HepG2 (cell line): Measurements from ENCODE around the gene IRF1. TPM values are rescaled to one million over a fixed set of nuclear protein-coding genes. Genes with fewer than 3 reads are reported as not detected.

Source experiments
- DR1 ChIP-seq: sonication (generic); formaldehyde crosslinking; IDR thresholded peaks from 2 replicates; pipeline ENCODE4 v1.8.0; 2021; ENCODE audit warnings: mild to moderate bottlenecking, missing genetic modification reagents, inconsistent platforms
- HNF1A ChIP-seq, 2 experiments: sonication (generic) in 1 of 2; formaldehyde crosslinking in 1 of 2; IDR thresholded peaks; 2 replicates each; pipeline versions ENCODE4 v1.4.0 to v1.6.1; 2016 to 2020; ENCODE audit warnings: borderline replicate concordance in 1 of 2, low read depth in 1 of 2, mild to moderate bottlenecking in 1 of 2, missing genetic modification reagents in 1 of 2
- NR2F2 ChIP-seq: IDR thresholded peaks from 2 replicates; pipeline ENCODE4 v1.6.1; 2012; ENCODE audit warnings: low read depth, inconsistent platforms, borderline replicate concordance
- PLRG1 ChIP-seq: fragments of 450-650 bp; conservative IDR thresholded peaks from 2 replicates; pipeline ENCODE4 v1.6.1; 2016
- THAP7 ChIP-seq: sonication (generic); formaldehyde crosslinking; IDR thresholded peaks from 2 replicates; pipeline ENCODE4 v1.8.1; 2023; ENCODE audit warnings: mild to moderate bottlenecking, missing genetic modification reagents
- ZFP1 ChIP-seq: IDR thresholded peaks from 2 replicates; pipeline ENCODE4 v1.6.1; 2016
- ZNF282 ChIP-seq: fragments of 450-650 bp; IDR thresholded peaks from 2 replicates; pipeline ENCODE4 v1.6.1; 2018; ENCODE audit not compliant: partially characterized antibody
- ZNF337 ChIP-seq: sonication (generic); formaldehyde crosslinking; IDR thresholded peaks from 2 replicates; pipeline ENCODE4 v1.5.1; 2020; ENCODE audit warnings: missing genetic modification reagents, low read depth, mild to moderate bottlenecking, borderline replicate concordance
- ZNF432 ChIP-seq: sonication (generic); formaldehyde crosslinking; IDR thresholded peaks from 2 replicates; pipeline ENCODE4 v1.5.0; 2020; ENCODE audit warnings: missing genetic modification reagents, mild to moderate bottlenecking, borderline replicate concordance
- ZNF451 ChIP-seq: sonication (generic); formaldehyde crosslinking; IDR thresholded peaks from 2 replicates; pipeline ENCODE4 v1.5.0; 2020; ENCODE audit warnings: mild to moderate bottlenecking, missing genetic modification reagents
- ZNF777 ChIP-seq: sonication (generic); formaldehyde crosslinking; IDR thresholded peaks from 2 replicates; pipeline ENCODE4 v1.4.0; 2020; ENCODE audit warnings: missing genetic modification reagents
- ZSCAN25 ChIP-seq: sonication (generic); formaldehyde crosslinking; IDR thresholded peaks from 2 replicates; pipeline ENCODE4 v1.8.0; 2022; ENCODE audit warnings: mild to moderate bottlenecking, missing genetic modification reagents
- polyA plus RNA-seq, 8 experiments: library from polyadenylated mRNA; depleted of rRNA in 3 of 8; stranded (reverse) in 7 of 8; unstranded in 1 of 8; fragments of >200 nt; fragmentation: Illumina TruSeq in 4 of 8; extraction: Trizol in 4 of 8; gene quantifications; 2 replicates each; pipeline versions ENCODE4 v1.2.1 to v1.2.3, GENCODE V29; 2011 to 2016; ENCODE audit warnings: low read depth in 4 of 8, missing spikeins in 1 of 8, mixed read lengths in 1 of 8; ENCODE audit not compliant: insufficient read depth in 1 of 8
- total RNA-seq, 5 experiments: library from RNA; depleted of rRNA; stranded (reverse); fragments of >200 nt; fragmentation: Illumina TruSeq; extraction: Trizol; gene quantifications; 2 replicates each; pipeline ENCODE4 v1.2.3, GENCODE V29; 2016; ENCODE audit warnings: low read depth in 1 of 5
- TF ChIP-seq, protein P1 (sequence below): IDR thresholded peaks from 2 replicates; pipeline ENCODE4 v1.6.1; 2016; ENCODE audit warnings: low read depth, control low read depth
- TF ChIP-seq, protein P2 (sequence below): sonication (generic); formaldehyde crosslinking; IDR thresholded peaks from 2 replicates; pipeline ENCODE4 v1.5.0; 2020; ENCODE audit warnings: mild to moderate bottlenecking, missing genetic modification reagents, borderline replicate concordance

IRF1 gene
- total and polyA plus RNA-seq, 2 of the 13 experiments (the other 11 are each of a cell fraction or from before 2014, with no cell fraction given): 4.1 to 8.8 TPM

GRCh38 chr5:132500931-132501628, 10.5 kb upstream of the IRF1 start (continued):
- no peak for TF ChIP-seq ZNF432
- 0 out of 2 replicates have a peak, but pooled peaks have one; percentile 68 for TF ChIP-seq NR2F2
- TF ChIP-seq ZFP1 (CRISPR knock-in tag): no peak
- TF ChIP-seq, protein P1, sequence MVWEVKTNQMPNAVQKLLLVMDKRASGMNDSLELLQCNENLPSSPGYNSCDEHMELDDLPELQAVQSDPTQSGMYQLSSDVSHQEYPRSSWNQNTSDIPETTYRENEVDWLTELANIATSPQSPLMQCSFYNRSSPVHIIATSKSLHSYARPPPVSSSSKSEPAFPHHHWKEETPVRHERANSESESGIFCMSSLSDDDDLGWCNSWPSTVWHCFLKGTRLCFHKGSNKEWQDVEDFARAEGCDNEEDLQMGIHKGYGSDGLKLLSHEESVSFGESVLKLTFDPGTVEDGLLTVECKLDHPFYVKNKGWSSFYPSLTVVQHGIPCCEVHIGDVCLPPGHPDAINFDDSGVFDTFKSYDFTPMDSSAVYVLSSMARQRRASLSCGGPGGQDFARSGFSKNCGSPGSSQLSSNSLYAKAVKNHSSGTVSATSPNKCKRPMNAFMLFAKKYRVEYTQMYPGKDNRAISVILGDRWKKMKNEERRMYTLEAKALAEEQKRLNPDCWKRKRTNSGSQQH (CRISPR knock-in tag): no peak
- TF ChIP-seq PLRG1: no peak
- TF ChIP-seq ZNF282: no peak
- TF ChIP-seq ZNF337 (CRISPR knock-in tag): no peak
- TF ChIP-seq THAP7 (CRISPR knock-in tag): no peak; the same call in 1 of the 2 replicates
- TF ChIP-seq ZSCAN25 (CRISPR knock-in tag): peak; percentile 37; the same call in 1 of the 2 replicates
- 0 out of 2 replicates have a peak, but pooled peaks have one; percentile 81 for TF ChIP-seq ZNF451
- no peak for TF ChIP-seq DR1 (CRISPR knock-in tag)
- no peak for TF ChIP-seq HNF1A (IDR thresholded peaks at IDR 0.05; ENCODE audit: low read depth)
- TF ChIP-seq HNF1A (CRISPR knock-in tag; IDR thresholded peaks at IDR 0.05; ENCODE audit: borderline replicate concordance): no peak
- TF ChIP-seq, protein P2, sequence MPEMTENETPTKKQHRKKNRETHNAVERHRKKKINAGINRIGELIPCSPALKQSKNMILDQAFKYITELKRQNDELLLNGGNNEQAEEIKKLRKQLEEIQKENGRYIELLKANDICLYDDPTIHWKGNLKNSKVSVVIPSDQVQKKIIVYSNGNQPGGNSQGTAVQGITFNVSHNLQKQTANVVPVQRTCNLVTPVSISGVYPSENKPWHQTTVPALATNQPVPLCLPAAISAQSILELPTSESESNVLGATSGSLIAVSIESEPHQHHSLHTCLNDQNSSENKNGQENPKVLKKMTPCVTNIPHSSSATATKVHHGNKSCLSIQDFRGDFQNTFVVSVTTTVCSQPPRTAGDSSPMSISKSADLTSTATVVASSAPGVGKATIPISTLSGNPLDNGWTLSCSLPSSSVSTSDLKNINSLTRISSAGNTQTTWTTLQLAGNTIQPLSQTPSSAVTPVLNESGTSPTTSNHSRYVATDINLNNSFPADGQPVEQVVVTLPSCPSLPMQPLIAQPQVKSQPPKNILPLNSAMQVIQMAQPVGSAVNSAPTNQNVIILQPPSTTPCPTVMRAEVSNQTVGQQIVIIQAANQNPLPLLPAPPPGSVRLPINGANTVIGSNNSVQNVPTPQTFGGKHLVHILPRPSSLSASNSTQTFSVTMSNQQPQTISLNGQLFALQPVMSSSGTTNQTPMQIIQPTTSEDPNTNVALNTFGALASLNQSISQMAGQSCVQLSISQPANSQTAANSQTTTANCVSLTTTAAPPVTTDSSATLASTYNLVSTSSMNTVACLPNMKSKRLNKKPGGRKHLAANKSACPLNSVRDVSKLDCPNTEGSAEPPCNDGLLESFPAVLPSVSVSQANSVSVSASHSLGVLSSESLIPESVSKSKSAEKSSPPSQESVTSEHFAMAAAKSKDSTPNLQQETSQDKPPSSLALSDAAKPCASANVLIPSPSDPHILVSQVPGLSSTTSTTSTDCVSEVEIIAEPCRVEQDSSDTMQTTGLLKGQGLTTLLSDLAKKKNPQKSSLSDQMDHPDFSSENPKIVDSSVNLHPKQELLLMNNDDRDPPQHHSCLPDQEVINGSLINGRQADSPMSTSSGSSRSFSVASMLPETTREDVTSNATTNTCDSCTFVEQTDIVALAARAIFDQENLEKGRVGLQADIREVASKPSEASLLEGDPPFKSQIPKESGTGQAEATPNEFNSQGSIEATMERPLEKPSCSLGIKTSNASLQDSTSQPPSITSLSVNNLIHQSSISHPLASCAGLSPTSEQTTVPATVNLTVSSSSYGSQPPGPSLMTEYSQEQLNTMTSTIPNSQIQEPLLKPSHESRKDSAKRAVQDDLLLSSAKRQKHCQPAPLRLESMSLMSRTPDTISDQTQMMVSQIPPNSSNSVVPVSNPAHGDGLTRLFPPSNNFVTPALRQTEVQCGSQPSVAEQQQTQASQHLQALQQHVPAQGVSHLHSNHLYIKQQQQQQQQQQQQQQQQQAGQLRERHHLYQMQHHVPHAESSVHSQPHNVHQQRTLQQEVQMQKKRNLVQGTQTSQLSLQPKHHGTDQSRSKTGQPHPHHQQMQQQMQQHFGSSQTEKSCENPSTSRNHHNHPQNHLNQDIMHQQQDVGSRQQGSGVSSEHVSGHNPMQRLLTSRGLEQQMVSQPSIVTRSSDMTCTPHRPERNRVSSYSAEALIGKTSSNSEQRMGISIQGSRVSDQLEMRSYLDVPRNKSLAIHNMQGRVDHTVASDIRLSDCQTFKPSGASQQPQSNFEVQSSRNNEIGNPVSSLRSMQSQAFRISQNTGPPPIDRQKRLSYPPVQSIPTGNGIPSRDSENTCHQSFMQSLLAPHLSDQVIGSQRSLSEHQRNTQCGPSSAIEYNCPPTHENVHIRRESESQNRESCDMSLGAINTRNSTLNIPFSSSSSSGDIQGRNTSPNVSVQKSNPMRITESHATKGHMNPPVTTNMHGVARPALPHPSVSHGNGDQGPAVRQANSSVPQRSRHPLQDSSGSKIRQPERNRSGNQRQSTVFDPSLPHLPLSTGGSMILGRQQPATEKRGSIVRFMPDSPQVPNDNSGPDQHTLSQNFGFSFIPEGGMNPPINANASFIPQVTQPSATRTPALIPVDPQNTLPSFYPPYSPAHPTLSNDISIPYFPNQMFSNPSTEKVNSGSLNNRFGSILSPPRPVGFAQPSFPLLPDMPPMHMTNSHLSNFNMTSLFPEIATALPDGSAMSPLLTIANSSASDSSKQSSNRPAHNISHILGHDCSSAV (CRISPR knock-in tag): no peak
- no peak for TF ChIP-seq ZNF777
